HepG2 (cell line): ENCODE results near the gene SLC9A8. TPM values are rescaled to one million over a fixed set of nuclear protein-coding genes. Genes with fewer than 3 reads are reported as not detected.

ENCODE experiments used
- ATF3 ChIP-seq: sonication (generic); formaldehyde crosslinking; IDR thresholded peaks from 2 replicates; pipeline ENCODE4 v1.4.0; 2020; ENCODE audit warnings: missing genetic modification reagents
- ATF5 ChIP-seq: sonication (generic); formaldehyde crosslinking; IDR thresholded peaks from 2 replicates; pipeline ENCODE4 v1.4.0; 2020; ENCODE audit warnings: mild to moderate bottlenecking, low read depth, missing genetic modification reagents
- CREBL2 ChIP-seq: sonication (generic); formaldehyde crosslinking; IDR thresholded peaks from 2 replicates; pipeline ENCODE4 v1.8.1; 2023; ENCODE audit warnings: missing genetic modification reagents, mild to moderate bottlenecking, borderline replicate concordance
- GFI1 ChIP-seq: sonication (generic); formaldehyde crosslinking; IDR thresholded peaks from 2 replicates; pipeline ENCODE4 v1.5.0; 2020; ENCODE audit warnings: missing genetic modification reagents, mild to moderate bottlenecking, borderline replicate concordance
- HOXA3 ChIP-seq: sonication (generic); formaldehyde crosslinking; IDR thresholded peaks from 2 replicates; pipeline ENCODE4 v1.5.0; 2020; ENCODE audit warnings: missing genetic modification reagents
- HOXA5 ChIP-seq: sonication (generic); formaldehyde crosslinking; IDR thresholded peaks from 2 replicates; pipeline ENCODE4 v1.4.0; 2020; ENCODE audit warnings: missing genetic modification reagents
- KIAA2018 ChIP-seq: sonication (generic); formaldehyde crosslinking; IDR thresholded peaks from 2 replicates; pipeline ENCODE4 v1.5.0; 2020; ENCODE audit warnings: mild to moderate bottlenecking, missing genetic modification reagents, borderline replicate concordance
- MNT ChIP-seq: fragments of 450-650 bp; IDR thresholded peaks from 2 replicates; pipeline ENCODE4 v1.6.1; 2016
- PAXIP1 ChIP-seq: sonication (generic); formaldehyde crosslinking; conservative IDR thresholded peaks from 2 replicates; pipeline ENCODE4 v1.4.0; 2020; ENCODE audit warnings: mild to moderate bottlenecking, missing genetic modification reagents, moderate library complexity
- PLRG1 ChIP-seq: fragments of 450-650 bp; conservative IDR thresholded peaks from 2 replicates; pipeline ENCODE4 v1.6.1; 2016
- SCMH1 ChIP-seq: sonication (generic); formaldehyde crosslinking; IDR thresholded peaks from 2 replicates; pipeline ENCODE4 v1.9.0; 2021; ENCODE audit warnings: missing genetic modification reagents, mild to moderate bottlenecking, borderline replicate concordance
- TAF15 ChIP-seq: fragments of 200-400 bp; formaldehyde crosslinking; IDR thresholded peaks from one replicate; pipeline ENCODE4 v1.6.1; 2018; ENCODE audit warnings: mild to moderate bottlenecking, low read depth, low read length; ENCODE audit not compliant: poor library complexity, severe bottlenecking
- ZNF264 ChIP-seq: sonication (generic); formaldehyde crosslinking; IDR thresholded peaks from 2 replicates; pipeline ENCODE4 v1.4.0; 2020; ENCODE audit warnings: missing genetic modification reagents
- polyA plus RNA-seq, 8 experiments: library from polyadenylated mRNA; depleted of rRNA in 3 of 8; stranded (reverse) in 7 of 8; unstranded in 1 of 8; fragments of >200 nt; fragmentation: Illumina TruSeq in 4 of 8; extraction: Trizol in 4 of 8; gene quantifications; 2 replicates each; pipeline versions ENCODE4 v1.2.1 to v1.2.3, GENCODE V29; 2011 to 2016; ENCODE audit warnings: low read depth in 4 of 8, missing spikeins in 1 of 8, mixed read lengths in 1 of 8; ENCODE audit not compliant: insufficient read depth in 1 of 8
- total RNA-seq, 5 experiments: library from RNA; depleted of rRNA; stranded (reverse); fragments of >200 nt; fragmentation: Illumina TruSeq; extraction: Trizol; gene quantifications; 2 replicates each; pipeline ENCODE4 v1.2.3, GENCODE V29; 2016; ENCODE audit warnings: low read depth in 1 of 5

The SLC9A8 gene
- total and polyA plus RNA-seq, 2 of the 13 experiments (the other 11 are each of a cell fraction or from before 2014, with no cell fraction given): 4.1 to 7.4 TPM

- TF ChIP-seq PAXIP1 (no peak), ZNF264 (no peak), MNT (no peak), CREBL2 (CRISPR knock-in tag) (no peak), PLRG1 (no peak), ATF5 (CRISPR knock-in tag) (no peak), HOXA3 (CRISPR knock-in tag) (no peak), TAF15 (no peak), ATF3 (CRISPR knock-in tag) (no peak), KIAA2018 (CRISPR knock-in tag) (no peak), SCMH1 (CRISPR knock-in tag) (no peak), HOXA5 (CRISPR knock-in tag) (no peak; the same call in 1 of the 2 replicates), GFI1 (CRISPR knock-in tag) (no peak)
Observed at GRCh38 chr20:49935746-49936152, 123.1 kb downstream of the SLC9A8 start (continued).
